Adipose tissue (tissue), 3 donors: ENCODE measurements around the gene BCKDK. TPM values are rescaled to one million over a fixed set of nuclear protein-coding genes. Genes with fewer than 3 reads are reported as not detected.
"Not testable (repeated sequence)": the region's sequence is repeated elsewhere in the genome, so short reads cannot be mapped to it uniquely, and the experiment has no call there.

Experiments
- H3K27ac ChIP-seq: one replicate; pipeline ENCODE4 v1.5.1; 2013; ENCODE audit warnings: low read depth, low read length
- WGBS, 3 donors: extraction: QIAGEN DNeasy Blood & Tissue Kit; methylation state at CpG; one replicate each; pipeline ENCODE4 v1.1.7; 2013; 5-methylcytosine and 5-hydroxymethylcytosine counted together
- polyA plus RNA-seq, 3 donors: library from polyadenylated mRNA; stranded (reverse); fragments of 200-250 nt; gene quantifications; one replicate each; pipeline ENCODE4 v1.2.3, GENCODE V29; 2013
- donor health status: healthy with polysubstance abuse.
- donor health status: Bipolar disorder and iron deficiency.
- donor health status: healthy.

Gene BCKDK
- polyA plus RNA-seq, 3 donors = 31.4 to 79.6 (median 45.4) TPM

DNA sequence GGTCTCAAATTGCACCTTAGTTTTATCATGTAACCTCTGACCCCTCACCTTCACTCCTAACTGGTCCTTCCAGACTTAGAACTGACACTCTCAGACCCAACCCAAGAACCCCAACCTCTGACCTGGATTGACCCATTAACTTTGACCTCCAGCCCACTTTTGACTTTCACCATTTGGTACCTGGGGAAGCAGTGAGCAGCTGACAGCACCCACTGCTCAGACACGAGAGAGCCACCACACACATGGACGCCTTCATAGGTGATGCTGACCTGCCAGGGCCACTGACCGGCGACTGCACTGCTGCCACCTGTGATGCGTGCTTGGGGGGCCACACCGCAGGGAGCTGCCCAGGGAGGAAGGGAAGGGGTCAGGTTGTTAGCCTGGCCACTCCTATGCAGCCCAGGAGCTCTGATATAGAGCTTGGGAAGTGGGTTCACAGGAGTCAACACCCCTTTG, 24.9 kb downstream of the BCKDK start:
- WGBS, 3 donors = 67 to 93% (median 84%) methylated on average over 6 of the region's 6 CpGs
- H3K27ac ChIP-seq = no peak overlapping the region

DNA sequence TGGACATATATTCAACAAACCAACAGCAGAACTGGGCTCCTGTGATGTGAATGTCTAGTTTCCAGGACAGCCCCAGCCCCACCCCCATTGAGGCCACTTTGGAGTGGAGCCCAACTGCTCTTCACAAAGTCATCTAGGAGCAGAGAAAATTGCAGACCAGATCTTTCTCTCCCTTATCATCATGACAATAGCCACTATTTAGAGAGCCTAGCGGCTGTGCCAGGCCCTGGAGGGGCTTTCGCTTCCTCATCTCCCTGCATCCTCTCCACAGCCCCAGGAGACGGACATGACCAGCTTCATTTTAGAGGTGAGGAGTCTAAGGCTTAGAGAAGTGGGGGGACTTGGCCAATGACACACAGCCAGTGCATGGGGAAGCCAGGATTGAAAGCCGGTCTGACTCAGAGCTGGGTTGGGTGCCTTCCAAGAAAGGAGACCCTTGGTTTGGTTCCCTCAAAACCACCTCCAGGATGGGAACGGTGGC, 25.9 kb downstream of the BCKDK start:
- H3K27ac ChIP-seq = no peak overlapping the region
- 14 to 35% (median 34%) methylated on average over 5 of the region's 5 CpGs for WGBS, 3 donors

DNA sequence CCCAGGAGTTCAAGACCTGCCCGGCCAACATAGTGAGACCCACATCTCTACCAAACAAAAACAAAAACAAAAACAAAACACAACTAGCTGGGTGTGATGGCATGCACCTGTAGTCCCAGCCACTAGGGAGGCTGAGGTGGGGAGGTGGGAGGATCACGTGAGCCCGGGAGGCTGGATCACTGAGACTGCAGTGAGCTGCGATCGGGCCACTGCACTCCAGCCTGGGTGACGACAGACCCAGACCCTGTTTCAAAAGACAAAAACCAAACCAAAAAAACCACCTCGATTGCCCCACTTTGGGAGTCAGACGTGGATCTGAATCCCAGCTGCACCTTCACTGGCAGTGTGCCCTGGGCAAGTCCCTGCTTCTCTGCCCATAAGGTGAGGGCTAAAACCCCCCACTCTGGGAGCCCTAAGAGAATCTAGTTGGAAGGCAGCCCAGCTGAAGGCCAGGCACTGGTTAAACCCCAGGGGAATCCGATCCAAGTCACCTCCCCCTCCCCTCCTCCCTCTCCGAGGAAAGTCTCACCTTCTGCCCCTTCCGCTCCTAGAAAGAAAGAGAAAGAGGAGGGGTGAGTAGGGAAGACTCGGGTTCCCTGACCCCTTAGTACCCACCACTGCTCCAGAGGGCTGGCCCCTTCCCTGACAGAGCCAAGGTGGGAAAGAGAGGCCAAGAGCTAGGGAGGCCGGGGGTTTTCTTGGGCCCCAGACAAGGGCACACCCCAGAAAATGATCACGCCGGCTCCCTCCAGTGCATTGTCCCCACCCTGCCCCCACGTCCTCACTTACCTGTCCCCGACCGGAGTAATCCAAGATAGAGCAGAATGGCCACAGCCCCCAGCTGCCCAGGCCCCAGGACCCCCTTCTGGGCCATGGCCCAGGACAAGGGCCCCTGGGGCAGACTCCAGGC, 26.7 kb downstream of the BCKDK start:
- no peak overlapping the region for H3K27ac ChIP-seq
- WGBS, 3 donors = 15 to 39% (median 34%) methylated on average over 17 to 18 of the region's 18 CpGs

DNA sequence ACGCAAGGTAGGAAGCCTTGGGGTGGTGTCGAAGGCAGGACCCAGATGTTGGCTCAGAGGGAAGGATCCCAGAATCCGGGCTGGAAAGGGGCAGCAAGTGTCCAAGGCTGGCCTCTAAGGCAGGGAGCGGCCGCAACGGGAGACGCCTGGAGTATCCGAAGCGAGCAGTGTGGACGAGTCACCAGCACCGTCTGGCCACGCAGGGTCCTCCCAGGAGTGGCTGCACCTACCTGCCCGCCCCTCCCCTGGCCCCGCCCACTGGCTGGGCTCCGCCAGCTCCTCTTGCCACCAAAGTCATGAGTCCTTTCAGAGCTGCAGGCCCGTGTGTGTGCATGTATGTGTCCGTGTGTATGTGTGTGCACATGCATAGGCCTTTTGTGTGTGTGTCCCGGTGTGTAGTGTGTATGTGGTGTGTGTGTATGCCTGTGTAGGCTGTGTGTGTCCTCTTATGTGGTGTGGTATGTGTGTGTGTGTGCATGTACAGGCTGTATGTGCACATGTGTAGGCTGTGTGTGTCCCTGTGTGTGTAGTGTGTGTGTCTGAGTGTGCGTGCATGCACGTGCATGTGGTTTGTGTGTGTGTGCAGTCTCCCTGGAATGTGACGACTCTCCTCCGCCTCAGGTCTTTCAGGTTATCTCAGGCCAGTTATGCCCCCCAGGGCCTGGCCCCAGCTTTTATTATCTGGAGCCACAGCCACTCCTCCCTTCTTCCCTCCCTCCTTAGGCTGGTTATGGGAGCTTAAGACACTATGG, 27.5 kb downstream of the BCKDK start, which contains the start of gene PRSS8:
PRSS8 (minus strand) TSS at position 193 of the 752 bp plus-strand sequence. CDS start 229 bp downstream, outside the sequence.
- 9 to 69% (median 61%) methylated on average over 22 of the region's 22 CpGs for WGBS, 3 donors
- no peak within 1 kb of the TSS for H3K27ac ChIP-seq

DNA sequence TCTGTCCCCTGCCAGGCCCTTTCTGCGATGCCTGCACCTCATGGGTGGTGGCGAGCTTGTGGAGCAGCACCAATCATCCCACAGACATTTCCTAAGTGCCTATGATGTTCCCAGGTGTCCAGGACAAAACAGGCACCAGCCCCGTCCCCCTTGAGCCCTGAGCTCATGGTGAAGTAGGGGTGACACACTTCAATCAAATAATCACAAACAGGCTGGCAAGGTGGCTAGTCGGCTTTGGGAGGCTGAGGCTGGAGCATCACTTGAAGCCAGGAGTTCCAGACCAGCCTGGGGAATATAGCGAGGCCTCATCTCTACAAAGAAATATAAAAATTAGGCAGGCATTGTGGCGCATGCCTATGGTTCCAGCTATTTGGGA, 28.1 kb downstream of the BCKDK start:
- no peak overlapping the region for H3K27ac ChIP-seq
- 80 to 90% (median 89%) methylated on average over 6 of the region's 6 CpGs for WGBS, 3 donors

DNA sequence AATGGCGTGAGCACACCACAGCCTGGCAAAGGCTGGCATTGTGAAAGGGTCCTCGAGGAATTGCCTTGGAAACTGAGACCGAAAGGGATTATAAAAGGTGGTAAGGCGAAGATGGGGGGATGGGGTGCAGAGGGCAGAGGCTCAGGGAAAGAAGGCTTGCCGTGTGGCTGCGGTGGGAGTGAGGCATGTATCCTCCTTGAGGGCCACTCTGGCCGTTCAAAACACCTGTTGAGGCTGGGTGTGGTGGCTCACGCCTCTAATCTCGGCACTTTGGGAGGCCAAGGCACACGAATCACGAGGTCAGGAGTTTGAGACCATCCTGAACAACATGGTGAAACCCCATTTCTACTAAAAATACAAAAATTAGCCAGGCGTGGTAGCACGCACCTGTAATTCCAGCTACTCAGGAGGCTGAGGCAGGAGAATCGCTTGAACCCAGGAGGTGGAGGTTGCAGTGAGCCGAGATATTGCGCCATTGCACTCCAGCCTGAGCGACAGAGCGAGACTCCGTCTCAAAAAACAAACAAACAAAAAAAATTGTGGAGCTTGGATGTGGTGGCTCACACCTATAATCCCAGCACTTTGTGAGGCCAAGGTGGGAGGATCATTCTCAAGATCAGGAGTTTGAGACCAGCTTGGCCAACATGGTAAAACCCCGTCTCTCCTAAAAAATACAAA, 28.8 kb downstream of the BCKDK start:
- 87 to 88% (median 88%) methylated on average over 20 of the region's 20 CpGs for WGBS, 3 donors

DNA sequence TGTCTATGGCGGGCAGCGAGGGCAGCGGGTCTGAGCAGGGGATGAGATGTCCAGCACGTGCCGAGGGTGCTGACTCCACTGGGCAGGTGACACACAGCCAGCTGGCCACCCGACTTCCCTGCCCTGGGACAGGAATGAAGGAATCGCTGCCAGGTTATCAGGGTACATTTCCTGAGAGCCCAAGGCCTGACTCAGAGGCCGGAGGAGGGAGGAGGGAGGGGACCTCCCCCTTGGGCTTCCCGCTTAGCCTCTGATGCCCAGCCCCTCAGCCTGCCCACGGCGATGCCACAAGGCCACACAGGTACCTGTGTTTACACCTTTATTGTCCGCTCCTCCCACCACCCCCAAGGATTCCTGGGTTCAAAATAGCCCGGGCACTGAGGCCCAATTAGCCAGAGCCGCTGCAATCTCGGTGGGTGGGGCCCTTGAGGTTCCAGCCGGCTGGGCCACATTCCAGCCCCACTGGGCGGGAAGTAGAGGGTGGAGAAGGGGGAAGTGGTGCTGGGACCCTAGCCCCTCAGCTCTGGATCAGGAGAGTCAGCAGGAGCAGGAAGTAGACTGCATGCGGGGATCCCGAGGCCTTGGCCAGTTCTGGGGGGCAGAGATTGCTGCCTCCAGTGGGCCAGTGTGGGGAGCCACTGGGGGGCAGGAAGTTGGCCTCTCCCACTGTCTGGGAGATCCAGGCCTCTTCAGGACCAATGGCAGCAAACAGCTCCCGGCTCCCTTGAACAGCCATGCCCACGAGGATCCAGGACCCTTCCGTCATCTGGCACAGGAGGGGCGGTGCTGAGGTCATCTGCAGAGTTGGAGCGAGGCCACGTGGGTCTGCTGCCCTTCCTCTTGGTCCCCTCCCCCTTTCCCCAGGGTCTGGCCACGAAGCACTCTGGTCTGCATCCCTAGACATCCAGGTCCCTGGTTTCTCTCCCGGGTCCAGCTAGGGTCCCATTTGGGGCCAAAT, 30.7 kb downstream of the BCKDK start:
- WGBS, 3 donors = 42 to 62% (median 56%) methylated on average over 26 to 27 of the region's 27 CpGs
- H3K27ac ChIP-seq = no peak overlapping the region

More for the DNA sequence above, 28.8 kb downstream of the BCKDK start:
- H3K27ac ChIP-seq = not testable (repeated sequence)

DNA sequence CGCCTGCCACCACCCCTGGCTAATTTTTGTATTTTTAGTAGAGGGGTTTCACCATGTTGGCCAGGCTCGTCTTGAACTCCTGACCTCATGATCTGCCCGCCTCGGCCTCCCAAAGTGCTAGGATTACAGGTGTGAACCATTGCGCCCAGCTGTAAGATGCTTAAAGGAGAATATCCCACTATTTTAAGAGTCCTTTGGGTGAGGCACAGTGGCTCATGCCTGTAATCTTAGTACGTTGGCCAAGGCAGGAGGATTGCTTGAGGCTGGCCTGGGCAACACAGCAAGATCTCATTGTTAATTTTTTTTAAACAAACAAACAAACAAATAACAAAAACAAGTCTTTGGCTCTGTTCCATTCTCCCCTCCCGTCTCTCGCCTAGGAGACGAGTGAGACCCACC, 32.9 kb downstream of the BCKDK start:
- H3K27ac ChIP-seq = not testable (repeated sequence)
- WGBS, 3 donors = 88 to 92% (median 91%) methylated on average over 9 of the region's 9 CpGs

DNA sequence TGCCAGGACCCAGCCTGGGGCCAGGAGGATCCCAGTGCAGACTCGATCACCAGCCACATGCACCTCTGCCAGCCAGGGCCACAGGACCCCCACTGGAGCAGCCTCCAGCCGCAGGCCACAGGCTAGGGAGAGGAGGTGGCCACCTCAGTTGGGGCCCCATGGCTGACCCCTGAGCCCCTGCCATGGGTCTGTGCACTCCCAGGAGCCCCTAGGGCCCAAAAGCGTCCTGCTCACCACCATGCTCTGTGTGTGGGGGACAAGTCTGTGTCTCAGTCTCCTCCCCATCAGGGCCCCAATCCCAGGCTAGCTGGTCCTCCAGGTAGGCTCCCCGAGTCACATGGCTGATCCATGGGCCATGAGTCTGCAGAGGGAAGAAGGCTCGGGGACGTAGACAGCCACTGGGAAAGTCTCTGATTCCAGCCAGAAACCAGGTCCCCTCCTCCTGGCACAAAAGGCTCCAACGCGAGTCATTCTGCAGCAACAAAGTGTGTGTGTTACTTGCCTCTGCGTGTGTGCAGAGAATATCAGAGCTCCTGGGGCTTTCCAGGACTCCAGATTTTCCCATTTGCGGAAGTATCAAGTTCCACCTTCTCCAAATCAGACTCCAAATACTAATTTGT, 33.4 kb downstream of the BCKDK start:
- H3K27ac ChIP-seq = no peak overlapping the region
- 16 to 29% (median 28%) methylated on average over 10 of the region's 10 CpGs for WGBS, 3 donors

DNA sequence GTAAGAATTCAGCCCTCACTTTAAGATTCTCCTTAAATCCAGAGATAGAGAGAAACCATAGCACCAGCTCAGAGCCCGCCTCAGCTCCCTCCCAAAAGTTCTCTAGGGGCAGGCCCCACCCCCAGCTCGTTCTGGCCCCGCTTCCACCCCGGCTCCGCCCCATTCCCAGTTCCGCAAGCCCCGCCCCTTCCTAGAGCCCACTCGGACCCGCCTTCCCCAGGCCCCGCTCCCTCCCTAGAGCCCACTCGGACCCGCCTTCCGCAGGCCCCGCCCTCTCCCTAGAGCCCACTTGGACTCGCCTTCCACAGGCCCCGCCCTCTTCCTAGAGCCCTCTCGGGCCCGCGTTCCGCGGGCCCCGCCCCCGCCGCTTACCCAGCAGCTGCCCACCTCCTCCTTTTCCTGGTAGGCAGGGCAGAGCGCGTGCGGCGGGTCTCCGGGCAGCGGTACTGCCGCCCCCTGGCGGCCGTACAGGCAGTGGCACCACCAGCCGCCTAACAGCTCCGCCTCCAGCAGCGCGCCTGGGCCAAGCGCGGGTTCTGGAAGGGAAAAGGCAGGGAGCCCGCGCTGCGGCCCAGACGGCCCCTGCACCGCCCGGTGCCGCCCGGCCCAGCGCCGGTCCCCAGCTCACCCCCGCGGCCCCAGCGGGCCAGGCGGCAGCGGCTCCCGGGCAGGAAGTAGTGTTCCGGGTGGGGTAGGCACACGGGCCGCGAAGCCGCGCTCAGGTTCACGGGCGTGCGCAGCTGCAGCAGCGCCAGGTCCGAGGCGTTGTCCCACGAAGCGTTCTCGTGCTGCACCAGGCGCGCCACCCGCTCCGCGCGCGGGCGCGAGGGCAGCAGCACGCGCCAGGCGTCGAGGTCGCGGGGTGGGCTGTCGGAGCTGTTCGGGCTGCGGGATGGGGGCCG, 34.2 kb downstream of the BCKDK start:
- no peak overlapping the region for H3K27ac ChIP-seq
- WGBS, 3 donors = 3 to 5% (median 4%) methylated on average over 75 to 89 of the region's 89 CpGs

DNA sequence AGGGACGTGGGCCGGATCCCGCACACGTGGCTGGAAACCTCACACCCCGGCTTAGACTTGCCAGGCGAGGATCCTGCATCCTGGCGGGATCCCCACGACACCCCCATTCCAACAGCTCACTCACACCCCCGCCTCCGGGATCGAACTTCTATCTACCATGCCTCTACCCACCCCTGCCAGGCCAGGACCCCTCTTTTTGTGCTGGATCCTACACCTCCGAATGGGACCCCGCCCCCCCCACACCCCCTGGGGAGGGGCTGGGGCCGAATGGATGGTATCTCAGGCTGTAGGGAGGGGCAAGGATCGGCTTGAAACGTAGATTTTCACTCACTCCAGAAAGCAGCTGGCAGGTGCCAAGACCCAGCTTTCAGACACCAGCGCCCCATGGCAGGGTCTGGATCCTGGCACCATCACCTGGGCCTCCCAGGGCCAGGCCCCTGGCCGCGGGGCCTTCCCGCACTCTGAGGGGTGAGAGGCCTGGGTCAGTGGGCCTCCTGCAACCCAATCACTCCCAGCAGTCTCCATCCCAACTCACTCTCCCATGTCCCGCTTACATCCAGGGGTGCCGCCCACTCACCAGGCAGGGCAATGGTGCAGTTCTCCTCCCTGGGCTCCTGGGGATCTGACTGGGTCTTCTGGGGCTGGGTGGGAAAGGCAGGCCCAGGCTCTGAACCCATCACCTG, 35.0 kb downstream of the BCKDK start:
- 58 to 63% (median 58%) methylated on average over 20 to 22 of the region's 22 CpGs for WGBS, 3 donors
- no peak overlapping the region for H3K27ac ChIP-seq

DNA sequence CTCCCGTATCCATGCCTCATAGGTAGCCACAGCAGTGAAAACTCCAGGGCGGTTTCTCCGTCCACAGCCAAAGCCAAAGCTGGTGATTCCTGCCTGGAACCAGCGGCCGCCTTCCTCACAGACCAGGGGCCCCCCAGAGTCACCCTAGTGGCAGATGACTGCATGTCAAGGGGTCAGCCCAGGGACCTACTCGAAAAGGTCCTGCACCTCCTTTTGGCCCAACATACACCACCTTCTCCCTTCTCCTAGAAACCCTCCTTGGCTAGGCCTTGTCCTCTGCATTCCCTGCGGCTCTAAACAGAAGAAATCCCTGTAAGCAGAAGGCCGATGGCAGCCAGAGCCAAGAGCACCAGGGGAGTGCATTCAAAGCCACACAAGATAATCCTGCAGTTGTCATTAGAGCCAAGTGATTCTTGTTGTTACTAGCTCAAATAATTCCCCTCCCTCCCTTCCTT, 35.5 kb downstream of the BCKDK start:
- WGBS, 3 donors = 86 to 96% (median 93%) methylated on average over 8 of the region's 8 CpGs
- H3K27ac ChIP-seq = no peak overlapping the region

DNA sequence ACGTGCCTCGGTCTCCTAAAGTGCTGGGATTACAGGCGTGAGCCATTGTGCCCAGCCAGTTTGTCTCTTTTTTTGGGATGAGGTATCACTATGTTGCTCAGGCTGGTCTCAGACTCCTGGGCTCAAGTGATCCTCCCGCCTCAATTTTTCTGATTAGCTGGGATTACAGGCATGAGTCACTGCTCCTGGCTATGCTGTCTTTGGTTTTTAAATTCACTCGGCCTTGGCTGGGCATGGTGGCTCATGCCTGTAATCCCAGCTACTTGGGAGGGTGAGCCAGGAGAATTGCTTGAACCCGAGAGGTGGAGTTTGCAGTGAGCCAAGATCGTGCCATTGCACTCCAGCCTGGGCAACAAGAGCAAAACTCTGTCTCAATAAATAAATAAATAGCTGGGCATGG, 36.2 kb downstream of the BCKDK start:
- 89 to 90% (median 89%) methylated on average over 7 of the region's 7 CpGs for WGBS, 3 donors

DNA sequence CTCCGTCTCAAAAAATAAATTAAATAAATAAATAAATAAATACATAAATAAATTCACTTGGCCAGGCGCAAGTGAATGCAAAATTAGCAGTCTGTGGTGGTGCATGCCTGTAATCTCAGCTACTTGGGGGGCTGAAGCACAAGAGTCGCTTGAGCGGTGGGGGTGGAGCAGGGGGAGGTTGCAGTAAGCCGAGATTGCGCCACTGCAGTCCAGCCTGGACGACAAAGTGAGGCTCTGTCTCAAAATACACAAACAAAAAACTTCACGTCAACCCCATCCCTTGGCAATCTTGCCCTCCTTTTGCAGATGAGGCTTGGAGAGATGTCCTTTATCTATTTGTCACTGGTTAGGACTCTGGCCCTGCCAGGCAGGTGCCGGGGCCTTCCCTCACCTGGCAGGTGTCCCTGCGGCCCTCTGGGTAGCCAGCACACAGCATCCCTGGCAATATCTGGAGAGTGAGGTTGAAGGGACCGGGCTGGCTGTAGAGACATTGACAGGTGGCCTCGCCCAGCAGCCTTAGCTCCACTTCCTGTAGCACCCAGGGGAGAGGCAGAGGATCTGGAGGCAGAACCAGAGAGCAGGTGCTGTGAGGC, 37.3 kb downstream of the BCKDK start:
- WGBS, 3 donors = 75 to 83% (median 79%) methylated on average over 12 of the region's 12 CpGs
- no peak overlapping the region for H3K27ac ChIP-seq

More for the DNA sequence above, 36.2 kb downstream of the BCKDK start:
- H3K27ac ChIP-seq = not testable (repeated sequence)

DNA sequence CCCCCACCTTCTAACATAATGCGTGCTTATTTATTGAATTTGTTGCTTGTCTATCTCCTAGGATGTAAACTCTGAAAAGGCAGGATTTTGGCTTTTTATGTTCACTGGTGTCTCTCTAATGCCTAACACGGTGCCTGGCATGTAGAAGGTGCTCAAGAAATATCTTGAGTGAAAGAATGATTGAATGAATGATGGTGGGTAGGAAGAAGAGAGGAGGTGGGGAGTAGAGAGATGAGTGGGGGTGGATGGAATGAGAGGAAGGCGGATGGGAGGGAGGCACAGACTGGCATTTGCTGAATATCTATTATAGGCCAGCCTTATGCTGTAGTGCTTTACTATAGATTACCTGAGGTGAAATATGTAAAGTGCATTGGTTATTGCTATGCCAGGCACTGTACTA, 39.4 kb downstream of the BCKDK start:
- WGBS, 3 donors = 89 to 95% (median 95%) methylated on average over 3 of the region's 3 CpGs
- H3K27ac ChIP-seq = no peak overlapping the region
